ENCODE results near the gene CCHCR1. TPM values are rescaled to one million over a fixed set of nuclear protein-coding genes. Genes with fewer than 3 reads are reported as not detected.

Gene CCHCR1
- total and polyA plus RNA-seq, 2 of the 13 experiments (the other 11 are each of a cell fraction or from before 2014, with no cell fraction given), result 14.6 to 28.2 TPM

DNA sequence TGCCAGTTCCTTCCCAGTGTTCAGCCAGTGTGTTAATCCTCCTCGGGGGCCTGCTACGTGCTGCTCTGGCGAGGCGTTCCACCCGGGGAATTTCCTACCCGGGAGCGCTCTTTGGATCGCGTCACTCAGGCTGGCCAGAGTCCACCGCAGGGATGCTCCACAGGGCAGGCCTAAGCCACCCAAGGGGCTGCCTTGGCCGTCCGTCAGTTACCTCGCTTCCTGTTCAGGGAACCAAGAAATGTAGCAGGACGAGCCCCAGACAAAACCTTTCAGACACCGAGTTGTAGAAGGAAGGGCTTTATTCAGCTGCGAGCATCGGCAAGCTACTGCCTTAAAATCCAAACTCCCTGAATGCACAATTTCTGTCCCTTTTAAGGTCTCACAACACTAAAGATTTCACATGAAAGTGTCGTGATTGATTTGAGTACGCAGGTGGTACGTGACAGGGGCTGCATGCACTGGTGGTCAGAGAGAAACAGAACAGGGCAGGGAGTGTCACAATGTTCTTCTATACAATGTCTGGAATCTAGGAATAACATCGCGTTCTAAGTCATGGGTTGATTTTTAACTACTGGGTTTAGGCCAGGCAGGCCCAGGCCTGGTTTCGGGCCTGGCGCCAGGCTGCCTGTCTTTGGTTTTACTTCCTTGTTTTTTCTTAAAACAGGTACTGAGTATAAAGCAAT, 28.6 kb upstream of the CCHCR1 start (continued):
- TF ChIP-seq GZF1 (CRISPR knock-in tag; IDR thresholded peaks at IDR 0.05), result 0 out of 2 replicates have a peak, but pooled peaks have one; percentile 42
- 0 out of 2 replicates have a peak, but pooled peaks have one; percentile 52 for TF ChIP-seq ZNF839 (CRISPR knock-in tag; IDR thresholded peaks at IDR 0.05; ENCODE audit: borderline replicate concordance)
- peak; percentile 68 for TF ChIP-seq KDM1A (CRISPR knock-in tag; IDR thresholded peaks at IDR 0.05)
- TF ChIP-seq MED1 (CRISPR knock-in tag; IDR thresholded peaks at IDR 0.05), result peak; percentile 70; the same call in 1 of the 2 replicates
- peak; percentile 76; the same call in 1 of the 2 replicates for TF ChIP-seq ZIK1 (CRISPR knock-in tag; IDR thresholded peaks at IDR 0.05; ENCODE audit: borderline replicate concordance, low read depth)
- TF ChIP-seq PHF8 (CRISPR knock-in tag; IDR thresholded peaks at IDR 0.05), result peak; percentile 93
- no peak for TF ChIP-seq NFE2 (CRISPR knock-in tag; IDR thresholded peaks at IDR 0.05)
- TF ChIP-seq JDP2 (CRISPR knock-in tag; IDR thresholded peaks at IDR 0.05; ENCODE audit: borderline replicate concordance), result no peak
- TF ChIP-seq ZC3H4 (CRISPR knock-in tag; IDR thresholded peaks at IDR 0.05; ENCODE audit: borderline replicate concordance), result peak; percentile 68; the same call in 1 of the 2 replicates
- peak; percentile 51; the same call in 1 of the 2 replicates for TF ChIP-seq ZNF563 (CRISPR knock-in tag; IDR thresholded peaks at IDR 0.05)
- TF ChIP-seq, protein P1, sequence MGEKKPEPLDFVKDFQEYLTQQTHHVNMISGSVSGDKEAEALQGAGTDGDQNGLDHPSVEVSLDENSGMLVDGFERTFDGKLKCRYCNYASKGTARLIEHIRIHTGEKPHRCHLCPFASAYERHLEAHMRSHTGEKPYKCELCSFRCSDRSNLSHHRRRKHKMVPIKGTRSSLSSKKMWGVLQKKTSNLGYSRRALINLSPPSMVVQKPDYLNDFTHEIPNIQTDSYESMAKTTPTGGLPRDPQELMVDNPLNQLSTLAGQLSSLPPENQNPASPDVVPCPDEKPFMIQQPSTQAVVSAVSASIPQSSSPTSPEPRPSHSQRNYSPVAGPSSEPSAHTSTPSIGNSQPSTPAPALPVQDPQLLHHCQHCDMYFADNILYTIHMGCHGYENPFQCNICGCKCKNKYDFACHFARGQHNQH (CRISPR knock-in tag; IDR thresholded peaks at IDR 0.05), result peak; percentile 49; the same call in 1 of the 2 replicates
- no peak for TF ChIP-seq TOE1 (CRISPR knock-in tag; IDR thresholded peaks at IDR 0.05)
- TF ChIP-seq ZNF343 (CRISPR knock-in tag; IDR thresholded peaks at IDR 0.05), result peak; percentile 77; the same call in 1 of the 2 replicates
- peak; percentile 43; the same call in 1 of the 2 replicates for TF ChIP-seq ZBTB3 (CRISPR knock-in tag; IDR thresholded peaks at IDR 0.05; ENCODE audit: borderline replicate concordance, low read depth)
- TF ChIP-seq, protein P2, sequence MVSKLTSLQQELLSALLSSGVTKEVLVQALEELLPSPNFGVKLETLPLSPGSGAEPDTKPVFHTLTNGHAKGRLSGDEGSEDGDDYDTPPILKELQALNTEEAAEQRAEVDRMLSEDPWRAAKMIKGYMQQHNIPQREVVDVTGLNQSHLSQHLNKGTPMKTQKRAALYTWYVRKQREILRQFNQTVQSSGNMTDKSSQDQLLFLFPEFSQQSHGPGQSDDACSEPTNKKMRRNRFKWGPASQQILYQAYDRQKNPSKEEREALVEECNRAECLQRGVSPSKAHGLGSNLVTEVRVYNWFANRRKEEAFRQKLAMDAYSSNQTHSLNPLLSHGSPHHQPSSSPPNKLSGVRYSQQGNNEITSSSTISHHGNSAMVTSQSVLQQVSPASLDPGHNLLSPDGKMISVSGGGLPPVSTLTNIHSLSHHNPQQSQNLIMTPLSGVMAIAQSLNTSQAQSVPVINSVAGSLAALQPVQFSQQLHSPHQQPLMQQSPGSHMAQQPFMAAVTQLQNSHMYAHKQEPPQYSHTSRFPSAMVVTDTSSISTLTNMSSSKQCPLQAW (CRISPR knock-in tag; IDR thresholded peaks at IDR 0.05), result peak; percentile 43; the same call in 1 of the 2 replicates
- peak; percentile 81; the same call in 1 of the 2 replicates for TF ChIP-seq ZNF350 (CRISPR knock-in tag; IDR thresholded peaks at IDR 0.05; ENCODE audit: borderline replicate concordance, low read depth)
- peak; percentile 81 for TF ChIP-seq HNF4G (IDR thresholded peaks at IDR 0.05; ENCODE audit: borderline replicate concordance, low read depth, low read length)
- TF ChIP-seq HNF4G (CRISPR knock-in tag; IDR thresholded peaks at IDR 0.05; ENCODE audit: borderline replicate concordance, low read depth), result peak; percentile 81
- no peak for TF ChIP-seq ZNF709 (CRISPR knock-in tag; IDR thresholded peaks at IDR 0.05)
- no peak for TF ChIP-seq ZSCAN30 (CRISPR knock-in tag; IDR thresholded peaks at IDR 0.05)
- TF ChIP-seq, protein P3, sequence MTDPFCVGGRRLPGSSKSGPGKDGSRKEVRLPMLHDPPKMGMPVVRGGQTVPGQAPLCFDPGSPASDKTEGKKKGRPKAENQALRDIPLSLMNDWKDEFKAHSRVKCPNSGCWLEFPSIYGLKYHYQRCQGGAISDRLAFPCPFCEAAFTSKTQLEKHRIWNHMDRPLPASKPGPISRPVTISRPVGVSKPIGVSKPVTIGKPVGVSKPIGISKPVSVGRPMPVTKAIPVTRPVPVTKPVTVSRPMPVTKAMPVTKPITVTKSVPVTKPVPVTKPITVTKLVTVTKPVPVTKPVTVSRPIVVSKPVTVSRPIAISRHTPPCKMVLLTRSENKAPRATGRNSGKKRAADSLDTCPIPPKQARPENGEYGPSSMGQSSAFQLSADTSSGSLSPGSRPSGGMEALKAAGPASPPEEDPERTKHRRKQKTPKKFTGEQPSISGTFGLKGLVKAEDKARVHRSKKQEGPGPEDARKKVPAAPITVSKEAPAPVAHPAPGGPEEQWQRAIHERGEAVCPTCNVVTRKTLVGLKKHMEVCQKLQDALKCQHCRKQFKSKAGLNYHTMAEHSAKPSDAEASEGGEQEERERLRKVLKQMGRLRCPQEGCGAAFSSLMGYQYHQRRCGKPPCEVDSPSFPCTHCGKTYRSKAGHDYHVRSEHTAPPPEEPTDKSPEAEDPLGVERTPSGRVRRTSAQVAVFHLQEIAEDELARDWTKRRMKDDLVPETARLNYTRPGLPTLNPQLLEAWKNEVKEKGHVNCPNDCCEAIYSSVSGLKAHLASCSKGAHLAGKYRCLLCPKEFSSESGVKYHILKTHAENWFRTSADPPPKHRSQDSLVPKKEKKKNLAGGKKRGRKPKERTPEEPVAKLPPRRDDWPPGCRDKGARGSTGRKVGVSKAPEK (CRISPR knock-in tag; IDR thresholded peaks at IDR 0.05; ENCODE audit: borderline replicate concordance), result peak; percentile 98; the same call in 1 of the 2 replicates
- TF ChIP-seq, protein P4, sequence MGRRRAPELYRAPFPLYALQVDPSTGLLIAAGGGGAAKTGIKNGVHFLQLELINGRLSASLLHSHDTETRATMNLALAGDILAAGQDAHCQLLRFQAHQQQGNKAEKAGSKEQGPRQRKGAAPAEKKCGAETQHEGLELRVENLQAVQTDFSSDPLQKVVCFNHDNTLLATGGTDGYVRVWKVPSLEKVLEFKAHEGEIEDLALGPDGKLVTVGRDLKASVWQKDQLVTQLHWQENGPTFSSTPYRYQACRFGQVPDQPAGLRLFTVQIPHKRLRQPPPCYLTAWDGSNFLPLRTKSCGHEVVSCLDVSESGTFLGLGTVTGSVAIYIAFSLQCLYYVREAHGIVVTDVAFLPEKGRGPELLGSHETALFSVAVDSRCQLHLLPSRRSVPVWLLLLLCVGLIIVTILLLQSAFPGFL (CRISPR knock-in tag; IDR thresholded peaks at IDR 0.05), result no peak
- no peak for TF ChIP-seq NFKBIZ (CRISPR knock-in tag; IDR thresholded peaks at IDR 0.05)
- TF ChIP-seq KLF13 (CRISPR knock-in tag; IDR thresholded peaks at IDR 0.05), result no peak

Data from HepG2 (cell line).